SKM-1 treated with dmso at 0.1 percent for 144 hours (cell line): ENCODE results near the gene DCBLD1.

Experiments used
- DNase-seq: peaks from one replicate; lab custom pipeline; 2025; ENCODE audit not compliant: unreplicated experiment; lab: John Stamatoyannopoulos, UW

Gene DCBLD1

DNA sequence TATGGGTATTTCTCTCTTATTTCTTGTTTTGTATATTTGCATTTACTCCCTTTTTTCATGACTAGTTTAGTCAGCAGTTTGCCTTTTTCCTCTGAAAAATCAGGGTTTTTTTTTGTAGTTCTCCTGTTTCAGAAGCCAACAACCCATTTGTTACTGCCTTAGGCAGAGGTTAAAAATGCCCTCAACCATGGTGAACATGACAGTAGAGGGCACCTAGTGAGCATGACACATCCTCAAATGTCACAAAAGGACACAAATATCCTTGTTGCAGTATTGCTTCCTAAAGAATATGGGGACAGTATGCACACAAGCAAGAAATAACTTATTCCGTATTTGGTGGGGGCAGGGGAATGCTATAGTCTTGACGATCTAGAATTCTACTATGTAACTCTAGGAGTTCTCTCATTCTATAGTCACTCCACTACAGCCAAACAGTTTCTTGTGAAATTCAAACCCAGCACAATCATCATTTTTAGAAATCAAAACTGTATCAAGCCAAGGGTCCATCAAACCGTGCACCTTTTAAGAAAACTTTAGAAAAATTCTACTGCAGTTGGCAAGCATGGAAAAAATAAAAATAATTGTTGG, 72.9 kb downstream of the DCBLD1 start:
- no peak for DNase-seq

- DNase-seq, result no peak
Observed at GRCh38 chr6:117555882-117556498, 73.5 kb downstream of the DCBLD1 start.

DNA sequence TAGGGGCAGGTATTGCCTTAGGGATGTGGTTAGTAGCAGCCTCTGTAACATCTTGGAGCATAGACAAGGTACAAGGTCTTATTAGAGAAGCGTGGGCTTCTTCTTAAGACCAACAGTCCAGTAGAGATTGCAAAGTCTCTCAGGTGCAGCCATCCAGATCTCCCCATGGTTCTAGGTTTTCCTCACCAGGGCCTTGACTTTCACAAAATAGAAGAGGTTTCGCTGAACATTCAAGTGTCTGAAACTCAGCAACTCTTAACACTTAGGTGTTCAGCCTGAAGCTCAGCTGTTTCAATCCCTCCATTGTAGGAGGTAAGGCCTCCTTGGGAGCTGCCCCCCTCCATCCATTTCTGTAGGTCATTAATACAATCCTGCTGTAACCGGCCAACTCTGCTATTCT, 75.5 kb downstream of the DCBLD1 start:
- DNase-seq, result no peak

DNA sequence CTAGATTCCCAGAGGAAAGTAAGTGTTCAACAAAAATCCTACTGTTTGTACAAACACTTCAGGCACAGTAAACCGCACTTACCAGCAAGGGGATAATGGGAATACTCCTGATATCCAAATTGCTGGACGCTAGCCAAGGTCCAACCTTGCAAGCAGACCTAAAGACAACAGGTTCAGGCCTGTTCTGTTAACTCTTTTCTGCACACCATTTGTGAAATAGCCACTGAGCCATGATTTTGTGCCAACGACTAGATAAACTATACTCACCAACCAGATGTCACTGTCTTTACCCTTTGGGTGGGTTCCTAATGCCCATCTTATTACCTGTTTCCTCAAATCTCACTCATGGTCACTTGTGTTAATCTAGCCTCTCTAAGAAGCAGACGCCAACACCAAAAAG, 76.3 kb downstream of the DCBLD1 start:
- no peak for DNase-seq

- DNase-seq, result no peak
Observed at GRCh38 chr6:117559299-117559698, 76.8 kb downstream of the DCBLD1 start.

GRCh38 chr6:117561128-117561527, 78.7 kb downstream of the DCBLD1 start:
- no peak for DNase-seq

DNA sequence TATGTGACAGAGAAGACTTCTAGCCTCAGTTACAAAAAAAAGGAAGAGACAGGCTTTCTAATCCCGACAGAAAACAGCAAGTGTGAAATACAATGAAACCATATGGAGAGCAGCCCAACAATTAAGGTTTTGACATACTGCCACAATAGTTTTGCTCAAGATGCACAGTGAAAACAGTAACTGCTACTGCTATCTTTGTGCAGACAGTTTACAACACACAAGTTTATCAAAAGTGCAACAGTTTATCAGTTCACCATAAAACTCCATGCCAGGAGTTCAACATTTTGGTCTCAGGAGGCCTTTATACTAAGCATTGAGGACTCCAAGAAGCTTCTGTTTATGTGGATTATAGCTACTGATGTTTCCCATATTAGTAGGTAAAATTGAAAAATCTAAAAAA, 82.2 kb downstream of the DCBLD1 start:
- no peak for DNase-seq

DNA sequence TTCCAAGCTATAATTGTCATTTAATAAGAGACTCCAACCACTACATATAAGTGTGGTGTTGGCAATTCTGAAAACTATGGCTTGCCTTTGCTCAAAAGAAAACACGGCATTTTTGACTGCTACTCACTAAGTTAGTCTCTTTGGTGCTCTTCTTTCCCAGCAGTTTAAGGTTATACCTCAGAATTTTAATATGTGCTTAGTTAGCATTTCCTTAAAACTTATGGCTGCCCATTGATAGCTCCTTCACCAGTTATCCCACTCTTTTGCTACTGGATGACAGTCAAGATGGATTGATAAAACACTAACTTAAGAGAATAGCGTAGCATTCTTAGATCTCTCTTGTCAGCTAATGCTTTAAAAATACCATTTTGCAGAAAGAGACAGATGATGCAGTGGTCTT, 85.8 kb downstream of the DCBLD1 start:
- no peak for DNase-seq

DNA sequence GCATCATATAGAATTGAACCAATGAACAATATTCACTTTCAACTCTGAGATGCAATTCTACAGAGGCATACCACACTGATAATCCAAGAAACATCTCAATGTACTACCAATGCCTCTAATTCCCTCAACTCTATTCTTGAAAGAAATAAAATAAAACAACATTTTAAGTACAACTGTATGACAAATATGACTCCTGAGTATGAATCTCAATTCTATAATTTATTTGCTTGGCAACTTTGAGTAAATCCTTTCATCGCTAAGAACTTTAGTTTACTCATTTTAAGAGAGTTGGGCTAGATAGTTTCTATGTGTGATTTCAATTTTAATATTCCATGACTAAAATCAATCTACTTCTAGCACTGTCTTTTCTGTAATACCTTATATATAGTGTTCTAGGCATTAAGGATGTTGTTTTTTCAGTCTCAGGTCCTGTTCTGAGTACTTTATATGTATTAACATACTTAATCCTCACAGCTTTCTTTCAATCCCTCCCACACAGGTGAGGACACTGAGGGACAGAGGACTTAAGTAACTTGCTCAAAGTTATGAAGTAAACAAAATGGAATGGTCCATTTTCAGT, 86.4 kb downstream of the DCBLD1 start:
- DNase-seq, result no peak

GRCh38 chr6:117573006-117573680, 90.7 kb downstream of the DCBLD1 start:
- no peak for DNase-seq

GRCh38 chr6:117574198-117574597, 91.7 kb downstream of the DCBLD1 start:
- DNase-seq, result no peak

DNA sequence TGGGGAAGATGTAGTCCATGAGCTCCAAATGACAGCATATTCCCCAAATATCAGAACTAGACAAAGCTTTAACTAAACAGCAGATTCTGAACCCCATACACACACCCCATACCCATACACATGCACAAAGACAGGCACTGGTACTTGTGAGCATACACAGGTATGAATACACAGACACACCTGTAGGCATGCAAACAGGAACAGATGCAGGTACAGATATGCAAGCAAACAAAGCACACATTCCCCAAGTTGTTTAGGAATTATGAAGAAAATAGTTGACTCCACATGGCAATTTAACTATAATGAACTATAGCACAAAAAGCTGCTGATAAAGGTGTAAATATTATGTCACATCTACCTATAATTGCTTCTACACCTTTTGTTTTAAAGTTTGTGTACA, 103.2 kb downstream of the DCBLD1 start:
- DNase-seq, result no peak

DNA sequence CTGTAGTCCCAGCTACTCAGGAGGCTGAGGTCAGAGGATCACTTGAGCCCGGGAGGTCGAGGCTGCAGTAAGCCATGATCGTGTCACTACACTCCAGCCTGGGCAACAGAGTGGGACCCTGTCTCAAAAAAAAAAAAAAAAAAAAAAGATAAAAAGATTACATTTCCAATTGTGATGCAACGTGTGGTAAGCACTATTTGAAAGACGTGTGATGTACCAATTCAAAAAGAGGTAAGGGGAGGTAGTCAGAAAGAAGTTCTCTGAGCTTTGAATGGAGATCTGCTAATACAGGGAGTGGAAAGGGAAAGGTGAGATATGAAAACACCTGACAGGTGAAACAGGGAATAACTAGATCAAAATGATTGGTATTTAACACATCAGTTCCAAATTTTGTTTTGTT, 108.0 kb downstream of the DCBLD1 start:
- no peak for DNase-seq

GRCh38 chr6:117591405-117591804, 108.9 kb downstream of the DCBLD1 start:
- DNase-seq, result no peak

DNA sequence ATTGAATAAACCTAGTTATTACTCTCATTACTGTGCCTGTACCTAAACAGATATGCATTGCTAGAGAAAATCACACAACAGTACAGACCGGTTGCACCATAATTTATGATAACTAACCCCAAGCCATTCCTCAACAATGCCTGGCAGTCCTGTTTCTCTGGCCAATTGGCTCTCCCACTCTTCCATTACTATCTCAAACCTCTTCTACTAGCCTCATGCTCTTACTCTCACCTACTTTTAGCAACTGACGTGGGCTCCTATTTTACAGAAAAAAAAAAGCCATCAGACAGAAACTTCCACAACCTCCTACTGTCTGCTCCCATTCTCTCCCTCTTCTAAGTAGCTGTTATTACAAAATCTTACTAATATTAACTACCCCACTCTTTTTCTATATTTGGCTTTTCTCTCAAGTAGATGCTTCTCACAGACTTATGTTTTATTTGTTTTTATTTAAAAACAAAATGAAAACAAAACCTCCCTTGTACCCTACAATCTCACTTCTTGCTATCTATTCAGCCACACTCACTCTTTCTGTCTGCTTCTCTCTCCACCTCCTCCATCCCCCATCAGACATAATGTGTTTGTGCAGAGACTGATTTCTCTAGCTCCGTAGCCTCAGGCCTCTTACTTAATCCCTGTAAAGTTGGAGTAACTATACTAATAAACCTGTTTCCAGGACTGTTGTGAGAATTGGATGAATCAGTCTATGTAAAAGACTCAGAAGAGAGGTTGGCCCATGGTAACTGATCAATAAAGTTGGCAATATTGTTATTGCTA, 110.7 kb downstream of the DCBLD1 start:
- no peak for DNase-seq

- DNase-seq, result no peak
Observed at GRCh38 chr6:117595099-117595923, 112.8 kb downstream of the DCBLD1 start.

- DNase-seq, result no peak
Observed at GRCh38 chr6:117597755-117598154, 115.3 kb downstream of the DCBLD1 start.
